ENCODE results near the gene TANC1. TPM values are rescaled to one million over a fixed set of nuclear protein-coding genes. Genes with fewer than 3 reads are reported as not detected.

The TANC1 gene
- total RNA-seq, 6 donors from 2014 or later = 41.6 to 101 (median 75.5) TPM

DNA sequence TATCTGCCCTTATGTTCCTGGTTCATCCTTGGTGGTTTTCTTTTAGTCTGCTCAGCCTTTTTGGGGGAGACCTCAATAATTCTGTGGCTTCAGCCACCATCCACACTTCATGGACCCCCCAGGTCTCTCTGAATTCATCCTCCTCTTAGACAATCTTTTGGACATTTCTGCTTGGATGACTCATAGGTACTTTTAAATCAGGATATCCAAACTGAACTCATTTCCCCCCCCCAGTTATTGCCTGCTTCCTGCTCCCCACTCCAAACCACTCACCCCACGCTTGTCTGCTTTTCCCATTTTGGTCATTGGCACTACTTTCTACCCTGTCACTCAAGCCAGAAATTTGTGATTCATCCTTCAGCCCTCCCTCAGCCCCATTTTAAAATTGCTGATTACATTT lies 78.5 kb downstream of the TANC1 start:
- no peaks in the 10 kb centered on the region for H3K36me3 ChIP-seq
- TF ChIP-seq POLR2A (IDR thresholded peaks at IDR 0.05) (no peak), CTCF (IDR thresholded peaks at IDR 0.05) (no peak)
- H3K4me1 ChIP-seq = peaks cover 35 to 52% (median 42%) of the 10 kb centered on the region in 4 donors
- no peaks in the 10 kb centered on the region for H3K9me3 ChIP-seq
- WGBS, 2 donors = 5 to 33% methylated on average over 1 of the region's 1 CpG
- ATAC-seq (ENCODE audit: low FRiP score in 2 of 2) = peak in 1 of 2 donors; percentile 28
- H3K4me3 ChIP-seq = no peak overlapping the region
- no peaks in the 10 kb centered on the region for H3K27me3 ChIP-seq
- DNase-seq = no peak
- peak overlapping the region in 3 of 4 donors; percentile 8 to 32 (median 19) for H3K27ac ChIP-seq

GRCh38 chr2:159050426-159050825 lies 82.0 kb downstream of the TANC1 start:
- Histone ChIP-seq H3K27ac (no peak overlapping the region), H3K36me3 (no peaks in the 10 kb centered on the region), H3K9me3 (no peaks in the 10 kb centered on the region), H3K27me3 (no peaks in the 10 kb centered on the region), H3K4me1 (peaks cover 21 to 35% (median 30%) of the 10 kb centered on the region in 4 donors), H3K4me3 (no peak overlapping the region)
- 94 to 97% methylated on average over 1 of the region's 1 CpG for WGBS, 2 donors
- TF ChIP-seq EP300 (IDR thresholded peaks at IDR 0.05) = no peak
- TF ChIP-seq POLR2A (IDR thresholded peaks at IDR 0.05) = no peak
- TF ChIP-seq CTCF (IDR thresholded peaks at IDR 0.05) = no peak
- no peak for TF ChIP-seq POLR2AphosphoS5 (IDR thresholded peaks at IDR 0.05)
- ATAC-seq (ENCODE audit: low FRiP score in 2 of 2) (no peak), DNase-seq (no peak)

GRCh38 chr2:159051133-159051532 lies 82.7 kb downstream of the TANC1 start:
- WGBS, 2 donors = 96 to 97% methylated on average over 3 of the region's 3 CpGs
- Histone ChIP-seq H3K4me1 (peaks cover 25 to 31% (median 28%) of the 10 kb centered on the region in 4 donors), H3K27ac (no peak overlapping the region), H3K36me3 (no peaks in the 10 kb centered on the region), H3K27me3 (no peaks in the 10 kb centered on the region), H3K9me3 (no peaks in the 10 kb centered on the region), H3K4me3 (no peak overlapping the region)
- DNase-seq = no peak
- TF ChIP-seq POLR2AphosphoS5 (IDR thresholded peaks at IDR 0.05) (no peak), POLR2A (IDR thresholded peaks at IDR 0.05) (no peak), CTCF (IDR thresholded peaks at IDR 0.05) (no peak)
- no peak for ATAC-seq (ENCODE audit: low FRiP score in 2 of 2)

DNA sequence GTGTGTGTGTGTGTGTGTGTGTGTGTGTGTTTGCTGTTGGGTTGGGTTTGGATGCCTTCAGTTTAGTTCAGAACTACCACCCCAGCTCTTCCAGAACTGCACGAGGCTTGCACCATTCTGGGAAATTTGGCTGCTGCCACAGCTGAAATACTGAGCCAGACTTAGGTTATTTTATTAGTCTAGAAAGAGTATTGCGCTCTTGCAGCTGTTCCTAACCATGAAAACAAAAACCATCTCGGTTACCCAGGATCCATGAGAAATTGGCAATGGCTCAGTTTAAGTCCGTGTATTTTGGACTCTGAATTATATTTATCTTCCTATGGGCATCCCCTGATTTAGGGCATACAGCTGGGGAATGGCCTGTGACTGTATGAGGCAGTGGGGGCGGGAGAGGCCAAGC lies 83.2 kb downstream of the TANC1 start:
- WGBS, 2 donors = 72 to 84% methylated on average over 5 of the region's 5 CpGs
- H3K27ac ChIP-seq = peak overlapping the region in 1 of 4 donors; percentile 18
- DNase-seq (no peak), ATAC-seq (ENCODE audit: low FRiP score in 2 of 2) (no peak)
- H3K4me1 ChIP-seq = peaks cover 23 to 27% (median 24%) of the 10 kb centered on the region in 4 donors
- H3K36me3 ChIP-seq = no peaks in the 10 kb centered on the region
- H3K4me3 ChIP-seq = no peak overlapping the region
- no peaks in the 10 kb centered on the region for H3K9me3 ChIP-seq
- no peak for TF ChIP-seq POLR2AphosphoS5 (IDR thresholded peaks at IDR 0.05)
- no peak for TF ChIP-seq CTCF (IDR thresholded peaks at IDR 0.05)
- TF ChIP-seq EP300 (IDR thresholded peaks at IDR 0.05) = no peak
- TF ChIP-seq POLR2A (IDR thresholded peaks at IDR 0.05) = no peak
- no peaks in the 10 kb centered on the region for H3K27me3 ChIP-seq

- H3K27me3 ChIP-seq = no peaks in the 10 kb centered on the region
- TF ChIP-seq CTCF (IDR thresholded peaks at IDR 0.05) (no peak), EP300 (IDR thresholded peaks at IDR 0.05) (no peak), POLR2AphosphoS5 (IDR thresholded peaks at IDR 0.05) (no peak), POLR2A (IDR thresholded peaks at IDR 0.05) (no peak)
- no peaks in the 10 kb centered on the region for H3K36me3 ChIP-seq
- peak overlapping the region in 1 of 4 donors; percentile 18 for H3K27ac ChIP-seq
- DNase-seq = no peak
- H3K9me3 ChIP-seq = no peaks in the 10 kb centered on the region
- 76 to 78% methylated on average over 5 of the region's 5 CpGs for WGBS, 2 donors
- no peak for ATAC-seq (ENCODE audit: low FRiP score in 2 of 2)
- no peak overlapping the region for H3K4me3 ChIP-seq
- peaks cover 18 to 22% (median 19%) of the 10 kb centered on the region in 4 donors for H3K4me1 ChIP-seq
Measured at GRCh38 chr2:159052157-159052601, 83.7 kb downstream of the TANC1 start.
